Measurements from ENCODE around the gene CES5A.
"Not testable (repeated sequence)": the region's sequence is repeated elsewhere in the genome, so short reads cannot be mapped to it uniquely, and the experiment has no call there.

DNA sequence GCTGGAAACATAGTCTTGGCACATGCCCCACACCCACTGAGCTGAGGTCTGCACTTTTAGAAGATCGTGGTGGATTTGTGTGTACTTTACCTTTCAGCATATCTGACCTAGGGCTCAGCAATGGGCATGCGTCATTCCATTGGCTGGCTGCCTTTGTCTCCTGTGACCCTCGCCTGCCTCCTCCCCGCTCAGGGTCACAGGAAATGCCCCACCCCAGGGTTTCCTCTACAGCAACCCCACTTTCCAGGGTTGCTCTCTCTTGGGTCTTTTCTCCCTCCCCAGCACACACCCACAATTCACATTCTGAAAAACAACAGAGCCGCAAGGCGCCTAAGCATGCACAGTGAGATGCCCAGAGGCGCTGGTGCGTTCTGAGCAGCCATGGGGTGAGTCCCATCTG is 71.5 kb downstream of the CES5A start:
- not testable (repeated sequence) for TF ChIP-seq ZNF10 (tag by site-specific recombination; IDR thresholded peaks at IDR 0.05); KLF10 (tag by site-specific recombination; IDR thresholded peaks at IDR 0.05); ZNF623 (tag by site-specific recombination; IDR thresholded peaks at IDR 0.05); TRIM28 (IDR thresholded peaks at IDR 0.05; ENCODE audit: borderline replicate concordance, low read length); TSHZ1 (tag by site-specific recombination; IDR thresholded peaks at IDR 0.05; ENCODE audit: borderline replicate concordance); ZNF274 (IDR thresholded peaks at IDR 0.05; ENCODE audit: low read length); ZNF274 (tag by site-specific recombination; IDR thresholded peaks at IDR 0.05; ENCODE audit: borderline replicate concordance); ZBTB21 (tag by site-specific recombination; IDR thresholded peaks at IDR 0.05); ZNF239 (tag by site-specific recombination; IDR thresholded peaks at IDR 0.05); ZNF19 (tag by site-specific recombination; IDR thresholded peaks at IDR 0.05; ENCODE audit: low read depth); GLIS1 (tag by site-specific recombination; IDR thresholded peaks at IDR 0.05); ZBTB20 (tag by site-specific recombination; IDR thresholded peaks at IDR 0.05)
- TF ChIP-seq, protein P1, sequence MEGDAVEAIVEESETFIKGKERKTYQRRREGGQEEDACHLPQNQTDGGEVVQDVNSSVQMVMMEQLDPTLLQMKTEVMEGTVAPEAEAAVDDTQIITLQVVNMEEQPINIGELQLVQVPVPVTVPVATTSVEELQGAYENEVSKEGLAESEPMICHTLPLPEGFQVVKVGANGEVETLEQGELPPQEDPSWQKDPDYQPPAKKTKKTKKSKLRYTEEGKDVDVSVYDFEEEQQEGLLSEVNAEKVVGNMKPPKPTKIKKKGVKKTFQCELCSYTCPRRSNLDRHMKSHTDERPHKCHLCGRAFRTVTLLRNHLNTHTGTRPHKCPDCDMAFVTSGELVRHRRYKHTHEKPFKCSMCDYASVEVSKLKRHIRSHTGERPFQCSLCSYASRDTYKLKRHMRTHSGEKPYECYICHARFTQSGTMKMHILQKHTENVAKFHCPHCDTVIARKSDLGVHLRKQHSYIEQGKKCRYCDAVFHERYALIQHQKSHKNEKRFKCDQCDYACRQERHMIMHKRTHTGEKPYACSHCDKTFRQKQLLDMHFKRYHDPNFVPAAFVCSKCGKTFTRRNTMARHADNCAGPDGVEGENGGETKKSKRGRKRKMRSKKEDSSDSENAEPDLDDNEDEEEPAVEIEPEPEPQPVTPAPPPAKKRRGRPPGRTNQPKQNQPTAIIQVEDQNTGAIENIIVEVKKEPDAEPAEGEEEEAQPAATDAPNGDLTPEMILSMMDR (tag by site-specific recombination; IDR thresholded peaks at IDR 0.05), result not testable (repeated sequence)
- TF ChIP-seq, protein P2, sequence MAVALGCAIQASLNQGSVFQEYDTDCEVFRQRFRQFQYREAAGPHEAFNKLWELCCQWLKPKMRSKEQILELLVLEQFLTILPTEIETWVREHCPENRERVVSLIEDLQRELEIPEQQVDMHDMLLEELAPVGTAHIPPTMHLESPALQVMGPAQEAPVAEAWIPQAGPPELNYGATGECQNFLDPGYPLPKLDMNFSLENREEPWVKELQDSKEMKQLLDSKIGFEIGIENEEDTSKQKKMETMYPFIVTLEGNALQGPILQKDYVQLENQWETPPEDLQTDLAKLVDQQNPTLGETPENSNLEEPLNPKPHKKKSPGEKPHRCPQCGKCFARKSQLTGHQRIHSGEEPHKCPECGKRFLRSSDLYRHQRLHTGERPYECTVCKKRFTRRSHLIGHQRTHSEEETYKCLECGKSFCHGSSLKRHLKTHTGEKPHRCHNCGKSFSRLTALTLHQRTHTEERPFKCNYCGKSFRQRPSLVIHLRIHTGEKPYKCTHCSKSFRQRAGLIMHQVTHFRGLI (tag by site-specific recombination; IDR thresholded peaks at IDR 0.05), result not testable (repeated sequence)
- TF ChIP-seq, protein P3, sequence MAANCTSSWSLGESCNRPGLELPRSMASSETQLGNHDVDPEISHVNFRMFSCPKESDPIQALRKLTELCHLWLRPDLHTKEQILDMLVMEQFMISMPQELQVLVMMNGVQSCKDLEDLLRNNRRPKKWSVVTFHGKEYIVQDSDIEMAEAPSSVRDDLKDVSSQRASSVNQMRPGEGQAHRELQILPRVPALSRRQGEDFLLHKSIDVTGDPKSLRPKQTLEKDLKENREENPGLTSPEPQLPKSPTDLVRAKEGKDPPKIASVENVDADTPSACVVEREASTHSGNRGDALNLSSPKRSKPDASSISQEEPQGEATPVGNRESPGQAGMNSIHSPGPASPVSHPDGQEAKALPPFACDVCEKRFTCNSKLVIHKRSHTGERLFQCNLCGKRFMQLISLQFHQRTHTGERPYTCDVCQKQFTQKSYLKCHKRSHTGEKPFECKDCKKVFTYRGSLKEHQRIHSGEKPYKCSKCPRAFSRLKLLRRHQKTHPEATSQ (tag by site-specific recombination; IDR thresholded peaks at IDR 0.05), result not testable (repeated sequence)

Data from HEK293 (cell line).